NCI-H2029 (cell line): Measurements from ENCODE around the gene SERPINA3.
"Not testable (repeated sequence)": the region's sequence is repeated elsewhere in the genome, so short reads cannot be mapped to it uniquely, and the experiment has no call there.

ENCODE experiments used
- DNase-seq: peaks from one replicate; lab custom pipeline; 2025; lab: John Stamatoyannopoulos, UW

The SERPINA3 gene

DNA sequence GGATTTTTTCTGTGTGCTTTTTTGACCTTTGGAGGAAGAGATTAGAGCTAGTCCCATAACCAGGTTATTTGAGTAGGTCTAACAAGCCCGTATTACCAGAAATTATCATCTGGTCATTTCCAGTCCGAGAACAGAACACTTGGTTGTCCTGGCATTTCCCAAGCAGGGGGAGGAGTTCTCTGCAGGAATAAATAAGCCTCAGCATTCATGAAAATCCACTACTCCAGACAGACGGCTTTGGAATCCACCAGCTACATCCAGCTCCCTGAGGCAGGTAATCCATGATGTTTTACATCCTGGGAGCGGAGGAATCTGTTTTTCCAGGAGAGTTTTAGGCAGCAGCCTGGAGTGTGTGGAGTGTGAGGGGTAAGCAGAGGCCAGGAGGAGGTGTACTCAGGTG lies at the start of gene SERPINA3:
TSS of gene SERPINA3 (plus strand) at position 218 of the 400 bp plus-strand sequence. CDS start 2,051 bp downstream, outside the sequence.
- DNase-seq = no peak

DNA sequence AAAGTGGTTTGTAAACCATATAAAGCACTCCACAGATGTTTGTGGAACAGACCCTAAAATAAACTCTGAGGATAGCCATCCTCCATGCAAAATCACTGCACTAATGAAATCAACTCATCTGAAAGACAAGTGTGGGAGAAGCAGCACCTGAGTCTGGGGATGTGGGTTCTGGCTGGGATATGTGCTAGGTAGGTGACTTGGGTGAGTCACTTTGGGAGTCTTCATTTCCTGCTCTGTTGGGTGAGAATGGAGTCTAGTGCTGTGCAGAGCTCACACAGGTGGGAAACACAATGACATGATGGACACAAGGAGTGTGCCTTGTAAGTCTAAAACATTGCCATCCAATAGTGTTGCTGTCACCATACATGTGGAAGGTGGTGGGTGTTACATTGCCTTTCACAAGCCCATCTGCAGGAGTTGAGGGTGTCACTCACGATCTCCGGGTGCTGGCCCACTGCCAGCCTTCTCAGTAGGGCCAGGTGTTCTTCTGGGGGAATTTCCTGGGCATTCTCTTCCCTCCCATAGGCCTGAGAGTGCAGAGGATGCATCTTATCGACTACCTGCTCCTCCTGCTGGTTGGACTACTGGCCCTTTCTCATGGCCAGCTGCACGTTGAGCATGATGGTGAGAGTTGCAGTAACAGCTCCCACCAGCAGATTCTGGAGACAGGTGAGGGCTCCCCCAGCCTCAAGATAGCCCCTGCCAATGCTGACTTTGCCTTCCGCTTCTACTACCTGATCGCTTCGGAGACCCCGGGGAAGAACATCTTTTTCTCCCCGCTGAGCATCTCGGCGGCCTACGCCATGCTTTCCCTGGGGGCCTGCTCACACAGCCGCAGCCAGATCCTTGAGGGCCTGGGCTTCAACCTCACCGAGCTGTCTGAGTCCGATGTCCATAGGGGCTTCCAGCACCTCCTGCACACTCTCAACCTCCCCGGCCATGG lies 49.0 kb upstream of the SERPINA3 start:
- DNase-seq = no peak

DNA sequence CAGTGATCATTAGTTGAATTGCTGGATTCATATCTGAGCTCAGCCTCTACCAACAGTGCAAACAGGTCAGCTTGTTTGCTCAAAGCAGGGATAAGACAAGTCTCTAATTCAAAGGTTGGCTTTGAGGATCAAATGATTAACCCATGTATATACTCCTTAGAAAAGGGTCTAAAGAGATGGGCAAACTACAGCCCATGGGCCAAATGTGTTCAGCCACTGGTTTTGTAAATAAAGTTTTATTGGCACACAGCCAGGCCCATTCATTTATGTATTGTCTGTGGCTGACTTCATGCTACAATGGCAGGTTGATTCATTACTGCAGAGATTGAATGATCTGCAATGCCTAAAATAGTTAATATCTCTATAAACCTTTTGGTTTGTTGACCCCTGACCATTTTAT lies 47.8 kb upstream of the SERPINA3 start:
- no peak for DNase-seq

DNA sequence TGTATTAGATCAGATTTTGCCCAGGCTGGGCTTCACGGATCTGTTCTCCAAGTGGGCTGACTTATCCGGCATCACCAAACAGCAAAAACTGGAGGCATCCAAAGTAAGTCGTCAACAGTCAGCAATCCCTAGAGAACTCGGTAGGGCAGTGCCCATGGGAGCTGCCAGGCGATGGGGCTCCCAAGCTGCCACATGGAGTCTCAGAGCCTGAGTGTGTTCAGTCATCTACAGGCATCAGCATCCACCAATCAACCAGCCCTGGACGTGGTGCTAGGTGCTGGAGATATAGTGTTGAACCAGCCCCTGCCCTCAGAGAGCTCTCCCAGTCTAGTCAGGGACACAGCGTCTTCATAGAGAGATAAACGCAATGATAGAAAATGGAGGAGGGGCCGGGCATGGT lies 44.0 kb upstream of the SERPINA3 start:
- no peak for DNase-seq

DNA sequence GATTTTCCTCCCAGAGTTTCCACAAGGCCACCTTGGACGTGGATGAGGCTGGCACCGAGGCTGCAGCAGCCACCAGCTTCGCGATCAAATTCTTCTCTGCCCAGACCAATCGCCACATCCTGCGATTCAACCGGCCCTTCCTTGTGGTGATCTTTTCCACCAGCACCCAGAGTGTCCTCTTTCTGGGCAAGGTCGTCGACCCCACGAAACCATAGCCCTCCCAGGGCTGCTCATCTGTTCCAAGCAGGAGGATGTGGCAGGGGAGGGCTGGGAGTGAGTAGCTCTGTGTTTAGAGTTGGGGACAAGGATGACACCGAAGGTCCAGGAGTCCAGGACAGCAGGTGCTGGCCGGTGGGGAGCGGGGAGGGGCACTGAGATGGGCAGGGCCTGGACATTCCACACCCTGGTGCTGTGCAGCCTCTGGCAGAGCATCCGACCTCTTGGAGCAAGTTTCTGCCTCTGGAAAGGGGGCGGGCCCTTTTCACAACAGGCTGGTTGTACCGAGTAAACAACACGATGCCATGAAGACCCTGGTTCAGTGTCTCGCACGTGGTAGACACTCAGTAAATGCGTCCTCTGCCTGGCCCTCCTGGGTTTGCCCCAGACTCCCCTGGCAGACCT lies 42.7 kb upstream of the SERPINA3 start:
- DNase-seq = no peak

DNA sequence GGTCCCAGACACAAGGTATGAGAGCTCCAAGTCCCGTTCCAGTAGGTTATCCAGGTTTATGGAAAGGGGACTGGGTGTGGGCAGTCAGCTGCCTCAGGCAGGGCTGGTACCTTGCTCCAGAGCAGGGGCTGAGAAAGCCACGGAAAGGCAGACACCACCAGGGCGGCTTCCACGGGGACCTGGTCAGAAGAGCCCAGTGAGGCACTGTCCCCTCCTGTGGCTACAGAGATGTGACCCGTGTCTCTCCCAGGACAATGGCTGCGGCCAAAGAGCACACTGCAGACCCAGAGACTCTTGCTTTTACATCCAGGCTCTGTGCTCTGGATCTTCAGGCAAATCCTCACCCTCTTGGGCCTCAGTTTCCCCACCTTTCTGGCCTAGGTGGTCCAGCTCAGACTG lies 42.2 kb upstream of the SERPINA3 start:
- no peak for DNase-seq

DNA sequence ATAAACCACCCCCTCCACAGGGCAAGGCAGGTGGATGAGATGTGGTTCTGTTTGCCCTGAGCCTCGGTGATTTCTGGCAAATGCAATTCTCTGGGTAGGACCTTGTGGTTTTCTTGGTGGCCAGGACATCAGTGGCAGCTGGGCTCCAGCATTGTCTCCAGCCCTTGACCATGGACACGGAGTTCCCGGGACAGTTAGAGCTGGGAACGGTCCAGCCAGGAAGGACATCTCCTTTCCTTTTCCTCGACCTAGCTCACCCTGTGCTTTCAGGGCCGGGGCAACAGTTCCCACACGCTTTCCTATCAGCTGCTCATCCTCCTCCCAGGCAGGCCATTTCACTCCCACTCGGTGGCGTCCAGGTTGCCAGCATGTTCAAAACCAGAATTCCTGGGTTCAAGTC lies 41.8 kb upstream of the SERPINA3 start:
- DNase-seq = no peak

DNA sequence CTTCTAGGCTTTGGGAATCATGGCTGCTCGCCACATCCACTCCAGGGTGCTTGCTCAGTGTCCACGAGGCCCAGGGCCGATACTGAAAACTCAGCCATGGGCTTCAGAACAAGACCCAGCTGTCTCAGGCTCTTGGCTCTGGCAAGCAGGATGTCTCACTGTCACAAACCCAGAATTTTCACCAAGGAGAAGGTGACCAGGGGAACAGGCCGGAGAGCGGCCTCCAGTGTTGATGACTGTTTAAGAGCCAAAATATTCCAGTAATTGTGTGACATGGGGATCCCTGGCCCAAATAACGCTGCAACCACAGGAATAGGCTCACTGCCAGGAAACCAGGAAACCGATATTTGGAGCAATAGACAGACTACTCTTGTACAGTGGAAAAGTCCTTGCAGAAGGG lies 40.8 kb upstream of the SERPINA3 start:
- no peak for DNase-seq

DNA sequence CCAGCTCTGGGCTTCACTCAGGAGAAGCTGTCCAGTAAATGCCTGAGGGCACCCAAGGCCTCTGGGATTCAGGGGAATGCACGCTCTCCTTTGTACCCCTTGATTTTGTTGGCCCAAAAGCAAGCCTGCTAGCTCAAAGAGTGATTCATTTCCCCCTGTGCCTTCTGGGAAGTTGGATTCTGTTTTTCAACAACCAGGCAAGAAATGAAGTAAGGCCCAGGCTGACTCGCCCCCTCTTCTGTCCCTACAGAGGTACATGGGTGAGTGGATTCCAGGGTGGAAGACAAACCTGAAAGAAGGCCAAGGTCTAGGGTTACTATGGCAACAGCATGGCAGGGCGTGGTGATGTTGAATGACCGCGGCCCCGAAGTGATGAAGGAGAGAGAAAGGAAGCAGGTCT lies 40.2 kb upstream of the SERPINA3 start:
- no peak for DNase-seq

DNA sequence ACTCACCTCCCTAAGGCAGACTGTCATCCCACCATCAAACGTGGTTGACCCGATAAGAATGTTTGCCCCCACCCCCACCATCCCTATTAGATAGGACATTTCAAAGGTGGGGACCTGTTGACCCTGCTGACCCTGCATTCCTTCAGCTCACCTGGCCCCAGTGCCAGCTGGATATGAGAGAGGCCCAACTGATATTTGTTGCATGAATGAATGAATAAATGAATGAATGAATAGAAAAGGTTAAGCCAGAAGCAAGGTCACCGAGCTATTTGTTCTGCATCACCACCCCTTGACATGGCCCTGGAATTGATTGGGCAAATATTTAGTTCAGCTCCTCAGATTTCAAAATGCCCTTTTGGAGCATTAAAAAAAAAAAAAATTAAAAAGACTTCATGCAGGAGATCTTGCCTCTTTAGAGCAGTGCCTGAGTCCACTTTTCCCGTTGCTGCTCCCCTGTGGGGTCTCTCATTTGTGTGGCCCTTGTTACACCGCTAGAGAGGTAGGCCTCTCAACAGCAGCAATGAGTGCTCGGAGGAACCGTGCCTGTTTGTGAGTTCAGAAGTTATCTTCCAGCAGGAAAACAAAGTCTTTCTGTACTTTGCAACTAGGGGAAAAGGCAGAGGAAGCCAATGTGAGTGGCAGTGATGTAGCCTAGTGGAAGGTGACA lies 39.4 kb upstream of the SERPINA3 start:
- no peak for DNase-seq

DNA sequence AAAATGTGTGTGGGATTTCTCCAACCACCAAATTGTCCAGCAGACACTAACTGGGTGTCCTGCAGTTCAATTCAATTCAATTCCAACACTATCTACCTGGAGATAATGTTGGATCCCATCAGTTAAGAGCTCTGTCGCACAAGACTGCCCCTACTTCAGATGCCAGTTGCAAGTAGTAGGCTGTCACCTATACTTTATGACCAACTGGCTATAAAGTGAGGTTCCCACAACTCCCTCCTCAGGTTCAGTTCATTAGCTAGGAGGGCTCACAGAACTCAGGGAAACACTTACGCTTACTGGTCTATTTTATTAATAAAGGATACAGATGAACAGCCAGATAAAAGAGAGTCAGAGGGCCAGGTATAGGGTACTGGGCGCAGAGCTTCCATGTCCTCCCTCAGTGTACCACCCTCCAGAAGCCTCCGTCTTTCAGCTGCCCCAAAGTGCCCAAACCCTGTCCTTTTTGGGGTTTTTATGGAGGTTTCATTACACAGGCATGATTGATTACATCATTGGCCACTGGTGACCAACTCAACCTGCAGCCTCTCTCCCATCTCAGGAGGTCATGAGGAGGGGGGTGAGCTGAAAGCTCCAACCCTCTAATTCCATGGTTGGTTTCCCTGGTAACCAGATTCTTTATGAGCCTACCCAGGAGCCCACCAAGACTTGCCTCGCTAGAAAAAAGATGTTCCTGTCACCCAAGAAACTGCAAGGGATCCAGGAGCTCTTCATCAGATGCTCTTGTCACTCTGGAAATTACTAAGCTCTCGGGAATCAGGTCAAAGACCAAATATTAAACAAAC lies 38.5 kb upstream of the SERPINA3 start:
- no peak for DNase-seq

DNA sequence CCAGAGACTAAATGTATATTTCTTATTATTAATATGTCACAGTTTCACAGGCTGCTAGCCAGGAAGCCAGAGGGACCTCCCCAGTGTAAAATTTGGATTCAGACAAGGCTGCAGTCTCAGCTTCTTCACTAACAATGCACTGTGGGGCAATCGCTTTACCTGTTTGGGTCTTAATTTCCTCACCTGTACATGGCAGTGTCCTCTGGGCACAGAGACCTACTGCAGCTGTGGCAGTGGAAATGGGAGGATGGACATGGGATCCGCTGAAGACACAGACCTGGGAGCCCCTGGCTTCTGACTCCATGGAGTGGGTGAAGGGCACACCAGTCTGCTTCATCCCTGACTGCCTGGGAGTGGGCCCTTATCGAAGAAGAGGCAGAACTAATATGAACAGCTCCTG lies 37.9 kb upstream of the SERPINA3 start:
- DNase-seq = no peak

DNA sequence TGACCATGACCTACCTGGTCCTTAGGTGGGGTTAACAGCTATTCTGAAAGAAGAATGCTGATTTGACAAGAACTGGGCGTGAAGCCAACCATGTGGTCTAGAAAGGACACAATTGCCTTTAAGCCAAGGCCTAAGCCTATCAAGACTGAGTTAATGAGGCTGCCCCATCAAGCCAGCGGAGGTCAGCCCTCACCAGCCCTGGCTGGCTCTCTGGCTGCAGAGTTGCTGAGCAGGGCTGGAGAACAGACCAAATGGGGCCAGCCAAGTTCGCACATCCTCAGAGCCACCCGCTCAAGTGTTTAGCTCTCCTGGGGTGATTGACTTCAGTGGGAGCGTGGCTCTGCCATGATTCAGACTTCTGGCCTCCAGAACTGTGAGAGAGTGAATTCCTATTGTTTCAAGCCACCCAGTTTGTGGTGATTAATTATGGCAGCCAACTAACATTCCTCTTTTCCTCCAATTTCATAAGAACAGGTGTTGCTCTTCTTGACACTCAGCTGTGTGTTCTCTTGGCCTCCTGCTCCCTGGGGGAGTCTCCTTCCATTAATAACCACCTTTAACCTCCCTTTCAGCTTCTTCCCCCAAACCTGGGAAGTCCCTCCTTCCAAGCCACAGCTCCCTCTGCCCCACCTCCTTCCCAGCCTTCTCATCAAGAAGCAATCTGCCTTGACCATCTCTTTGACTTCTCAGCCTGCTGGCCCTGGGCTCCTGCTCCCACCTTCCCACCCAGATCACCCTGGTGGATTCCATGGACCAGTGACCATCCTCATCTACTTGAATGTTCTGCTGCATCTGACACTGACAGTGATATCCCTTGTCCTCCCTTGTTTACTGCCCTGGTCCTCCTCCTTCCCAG lies 36.2 kb upstream of the SERPINA3 start:
- DNase-seq = no peak

DNA sequence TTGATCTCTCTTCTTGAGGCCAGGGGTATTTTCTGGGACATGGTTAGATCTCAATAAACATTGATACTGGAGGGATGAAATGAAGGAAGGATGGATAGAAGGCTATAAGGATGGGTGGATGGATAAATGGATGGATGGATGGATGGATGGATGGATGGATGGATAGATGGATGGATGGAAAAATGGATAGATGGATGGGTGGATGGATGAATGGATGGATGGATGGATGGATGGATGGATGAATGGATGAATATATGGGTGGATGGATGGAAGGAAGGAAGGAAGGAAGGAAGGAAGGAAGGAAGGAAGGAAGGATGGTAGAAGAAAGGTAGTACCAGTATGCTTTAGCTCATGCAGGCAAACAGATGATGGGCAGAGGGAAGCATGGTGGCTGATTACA lies 34.7 kb upstream of the SERPINA3 start:
- not testable (repeated sequence) for DNase-seq

DNA sequence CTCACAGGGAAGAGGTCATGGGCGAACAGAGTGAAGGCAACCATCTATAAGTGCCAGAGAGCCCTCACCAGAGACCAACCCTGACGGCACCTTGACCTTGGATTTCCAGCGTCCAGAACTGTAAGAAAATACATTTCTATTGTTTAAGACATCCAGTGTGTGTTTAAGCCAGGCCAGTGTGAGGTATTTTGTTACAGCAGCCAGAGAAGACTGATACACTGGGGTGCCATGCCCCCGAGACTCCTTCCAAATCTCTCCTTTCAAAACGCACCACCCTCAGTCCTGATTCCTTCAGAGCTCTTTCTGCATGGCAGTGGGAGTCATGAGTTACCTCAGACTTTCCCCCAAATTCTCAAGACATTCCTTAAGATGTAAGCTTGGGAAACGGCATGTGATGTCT lies 33.5 kb upstream of the SERPINA3 start:
- no peak for DNase-seq

DNA sequence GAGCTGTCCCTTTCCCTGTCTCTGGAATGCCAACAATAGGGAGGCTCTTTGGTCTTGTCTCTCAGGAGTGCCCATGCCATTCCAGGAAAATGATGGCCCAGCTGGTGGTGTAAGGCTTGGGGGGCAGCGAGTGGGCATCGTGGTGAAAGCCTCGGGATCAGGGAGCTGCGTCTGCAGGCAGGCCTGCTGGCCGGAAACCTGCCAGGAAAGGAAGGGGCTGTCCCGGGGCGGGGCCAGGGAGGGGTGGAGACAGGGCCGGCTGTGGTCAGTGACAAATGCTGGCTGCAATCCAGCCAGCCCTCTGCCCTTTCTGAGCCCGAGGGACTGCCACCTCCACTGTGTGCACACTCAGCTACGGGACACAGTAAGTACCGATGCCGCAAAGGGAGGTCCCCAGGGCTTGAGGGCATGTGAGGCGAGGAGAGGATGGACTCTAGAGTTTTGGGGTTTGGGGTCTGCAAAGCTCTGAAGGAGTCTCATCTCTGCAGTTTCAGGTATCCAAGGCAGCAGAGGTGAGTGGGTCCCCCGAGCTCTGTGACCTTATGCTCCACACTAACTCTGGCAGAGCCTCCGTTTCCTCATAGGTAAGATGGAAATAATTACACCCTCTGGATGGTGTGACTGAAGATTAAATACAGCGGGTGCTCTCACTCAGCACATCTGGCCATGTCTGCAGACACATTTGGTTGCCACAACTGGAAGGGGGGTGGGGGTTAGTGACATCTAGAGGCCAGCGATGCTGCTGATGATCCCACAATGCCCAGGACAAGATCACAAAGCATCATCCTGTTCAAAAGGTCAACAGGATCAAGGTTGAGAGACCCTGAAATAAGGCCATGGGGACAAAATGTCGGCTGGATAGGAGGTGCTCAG lies 30.8 kb upstream of the SERPINA3 start, which contains the start of gene SERPINA5:
TSS of gene SERPINA5 (plus strand) at position 300 of the 873 bp plus-strand sequence. CDS start 5,937 bp downstream, outside the sequence.
- no peak for DNase-seq

DNA sequence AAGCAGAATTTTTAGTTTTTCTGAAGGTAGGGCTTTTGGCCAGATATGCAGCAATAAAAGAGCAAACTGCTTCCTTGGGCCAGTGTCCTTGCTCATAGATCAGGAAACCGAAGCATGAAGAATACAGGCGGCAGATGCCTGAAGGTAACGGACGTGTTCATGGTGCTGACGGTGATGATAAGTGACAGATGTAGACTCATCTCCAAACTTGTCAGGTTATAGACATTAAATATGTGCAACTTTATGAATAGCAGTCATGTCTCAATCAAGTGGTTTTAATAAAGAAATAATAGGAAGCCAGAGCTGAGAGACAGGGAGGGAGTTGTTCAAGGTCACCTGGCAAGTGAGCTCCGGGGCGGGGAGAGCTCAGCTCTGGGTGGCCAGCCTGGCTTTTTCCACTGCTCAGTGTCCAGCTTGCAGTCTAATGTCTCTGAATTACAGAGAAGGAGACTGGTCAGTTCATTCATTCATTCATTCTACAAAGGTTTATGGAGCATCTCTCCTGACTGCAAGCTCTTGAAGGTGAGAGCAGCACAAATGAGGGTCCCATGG lies 29.9 kb upstream of the SERPINA3 start:
- no peak for DNase-seq

DNA sequence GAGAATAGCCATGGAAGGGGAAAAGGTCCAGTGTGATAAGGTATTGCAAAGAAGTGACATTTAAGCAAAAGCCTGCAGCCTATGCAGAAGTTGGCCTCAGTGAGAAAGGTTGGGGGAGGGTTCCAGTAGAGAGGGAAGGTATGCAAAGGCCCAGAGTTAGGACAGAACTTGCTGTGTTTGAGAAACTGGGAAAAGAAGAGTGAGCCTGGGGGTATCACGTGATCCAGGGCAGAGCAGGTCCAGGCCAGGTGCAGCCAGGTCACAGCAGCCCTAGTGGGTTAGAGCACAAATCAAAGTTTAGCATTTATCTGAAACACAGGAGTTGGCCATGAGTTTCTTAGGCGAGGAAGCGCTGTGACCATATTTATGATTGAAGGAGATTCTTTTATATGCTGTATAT lies 29.3 kb upstream of the SERPINA3 start:
- no peak for DNase-seq

DNA sequence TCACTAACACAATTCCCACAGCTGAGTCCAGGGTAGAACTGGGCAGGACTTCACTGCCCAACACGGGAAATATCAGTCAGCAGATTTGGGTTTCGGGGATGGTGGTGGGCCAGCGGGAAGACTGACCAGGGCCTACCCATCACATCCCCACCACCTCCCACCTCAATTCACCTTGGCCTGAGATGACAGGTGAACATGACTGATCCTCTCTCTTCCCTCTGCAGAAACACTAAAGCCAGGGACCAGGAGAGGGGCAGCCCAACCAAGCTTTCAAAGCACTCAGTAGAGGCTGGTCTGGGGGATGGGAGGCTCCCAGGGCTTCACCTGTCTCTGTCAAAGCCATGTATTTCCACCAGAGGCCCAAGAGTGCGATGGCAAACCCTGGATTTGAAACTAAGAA lies 28.6 kb upstream of the SERPINA3 start:
- DNase-seq = no peak
